HAP-1 (cell line): ENCODE data around the gene MOB3B.
A peak's percentile ranks its signal among the peaks of the same experiment; 100 is the strongest.

ENCODE experiments used
- DNase-seq, 2 experiments: peaks; one replicate each; pipeline ENCODE4 v3.0.0-alpha.2; 2016 to 2020; ENCODE audit warnings: low spot score in 2 of 2
- H3K27me3 ChIP-seq: fragments of 250-450 bp; sonication (Bioruptor Pico); 2 replicates; pipeline ENCODE4 v1.5.1; 2020; ENCODE audit warnings: low read depth, mild to moderate bottlenecking, moderate library complexity
- H3K36me3 ChIP-seq: fragments of 250-450 bp; sonication (Bioruptor Pico); replicated peaks from 2 replicates; pipeline ENCODE4 v1.5.1; 2020; ENCODE audit warnings: mild to moderate bottlenecking
- H3K4me1 ChIP-seq: fragments of 250-450 bp; sonication (Bioruptor Pico); 2 replicates; pipeline ENCODE4 v1.5.1; 2020; ENCODE audit warnings: mild to moderate bottlenecking
- H3K4me3 ChIP-seq: fragments of 250-450 bp; sonication (Bioruptor Pico); 2 replicates; pipeline ENCODE4 v1.5.1; 2020; ENCODE audit warnings: mild to moderate bottlenecking, moderate library complexity
- H3K9me3 ChIP-seq: fragments of 250-450 bp; sonication (Bioruptor Pico); 2 replicates; pipeline ENCODE4 v1.5.1; 2020; ENCODE audit warnings: mild to moderate bottlenecking, moderate library complexity
- in situ Hi-C: fragments of 300-500 bp; cut with MboI; formaldehyde crosslinking; loops from 3 replicates; pipeline ENCODE4 v1.14.3; 2020; ENCODE audit warnings: low sequenced_read_pairs, inconsistent platforms, mixed read lengths

The MOB3B gene

GRCh38 chr9:27529316-27530278, at the start of gene MOB3B:
Gene MOB3B, minus strand, starts transcription at chr9:27529814. Its CDS starts 74,264 bp downstream, at chr9:27455550.
- DNase-seq = peak; percentile 64 to 92
- H3K9me3 ChIP-seq = no peaks in the 10 kb centered on the region
- H3K27me3 ChIP-seq = no peaks in the 10 kb centered on the region
- peaks cover 17% of the 10 kb centered on the region for H3K4me1 ChIP-seq
- peak within 1 kb of the TSS; percentile 72 for H3K4me3 ChIP-seq
- H3K36me3 ChIP-seq = no peaks in the 10 kb centered on the region
- in situ Hi-C loops = loop anchor here (5.0 to 25.0 kb wide), 2 partner anchors 197 to 492 kb away; no protein-coding TSS in a partner anchor

GRCh38 chr9:27573634-27574590, 44.3 kb upstream of the MOB3B start:
- in situ Hi-C loops = no loop called here
- Histone ChIP-seq H3K4me1 (peaks cover 11% of the 10 kb centered on the region), H3K27me3 (no peaks in the 10 kb centered on the region), H3K4me3 (peak overlapping the region; percentile 81), H3K36me3 (no peaks in the 10 kb centered on the region), H3K9me3 (no peaks in the 10 kb centered on the region)
- peak; percentile 96 to 97 for DNase-seq

- Histone ChIP-seq H3K4me1 (peaks cover 11% of the 10 kb centered on the region), H3K36me3 (no peaks in the 10 kb centered on the region), H3K4me3 (peak within 1 kb of the TSS; percentile 81), H3K9me3 (no peaks in the 10 kb centered on the region), H3K27me3 (no peaks in the 10 kb centered on the region)
- in situ Hi-C loops = no loop called here
- peak; percentile 60 to 84 for DNase-seq
Measured at GRCh38 chr9:27572918-27573633, 43.5 kb upstream of the MOB3B start, which contains the start of gene C9orf72. Gene C9orf72, minus strand, starts transcription at chr9:27573481. Its CDS starts 6,361 bp downstream, at chr9:27567120.

- in situ Hi-C loops = no loop called here
- Histone ChIP-seq H3K4me3 (peak overlapping the region; percentile 81), H3K27me3 (no peaks in the 10 kb centered on the region), H3K36me3 (no peaks in the 10 kb centered on the region), H3K4me1 (peaks cover 11% of the 10 kb centered on the region), H3K9me3 (no peaks in the 10 kb centered on the region)
- DNase-seq = peak; percentile 67 to 68
Measured at GRCh38 chr9:27572566-27572917, 42.9 kb upstream of the MOB3B start.

GRCh38 chr9:27572061-27572460, 42.4 kb upstream of the MOB3B start:
- no peak for DNase-seq
- no peaks in the 10 kb centered on the region for H3K36me3 ChIP-seq
- H3K4me3 ChIP-seq = peak overlapping the region; percentile 81
- no peaks in the 10 kb centered on the region for H3K9me3 ChIP-seq
- no peaks in the 10 kb centered on the region for H3K27me3 ChIP-seq
- peaks cover 11% of the 10 kb centered on the region for H3K4me1 ChIP-seq
- in situ Hi-C loops = no loop called here

GRCh38 chr9:27571011-27571410, 41.4 kb upstream of the MOB3B start:
- in situ Hi-C loops = no loop called here
- Histone ChIP-seq H3K36me3 (no peaks in the 10 kb centered on the region), H3K9me3 (no peaks in the 10 kb centered on the region), H3K4me1 (peaks cover 15% of the 10 kb centered on the region), H3K27me3 (no peaks in the 10 kb centered on the region), H3K4me3 (no peak overlapping the region)
- DNase-seq = no peak

GRCh38 chr9:27569406-27569805, 39.8 kb upstream of the MOB3B start:
- Histone ChIP-seq H3K27me3 (no peaks in the 10 kb centered on the region), H3K36me3 (no peaks in the 10 kb centered on the region), H3K4me1 (peaks cover 17% of the 10 kb centered on the region), H3K9me3 (no peaks in the 10 kb centered on the region), H3K4me3 (no peak overlapping the region)
- DNase-seq = no peak
- in situ Hi-C loops = no loop called here

GRCh38 chr9:27566118-27566517, 36.5 kb upstream of the MOB3B start:
- Histone ChIP-seq H3K4me3 (no peak overlapping the region), H3K27me3 (no peaks in the 10 kb centered on the region), H3K4me1 (peaks cover 8% of the 10 kb centered on the region; the same call in 1 of the 2 replicates), H3K36me3 (peaks cover 9% of the 10 kb centered on the region), H3K9me3 (no peaks in the 10 kb centered on the region)
- in situ Hi-C loops = no loop called here
- no peak for DNase-seq

- H3K4me1 ChIP-seq = peaks cover 8% of the 10 kb centered on the region; the same call in 1 of the 2 replicates
- no peaks in the 10 kb centered on the region for H3K9me3 ChIP-seq
- in situ Hi-C loops = no loop called here
- peaks cover 13% of the 10 kb centered on the region for H3K36me3 ChIP-seq
- H3K4me3 ChIP-seq = no peak overlapping the region
- no peaks in the 10 kb centered on the region for H3K27me3 ChIP-seq
- no peak for DNase-seq
Measured at GRCh38 chr9:27565696-27566095, 36.1 kb upstream of the MOB3B start.

GRCh38 chr9:27564670-27565069, 35.1 kb upstream of the MOB3B start:
- H3K9me3 ChIP-seq = no peaks in the 10 kb centered on the region
- peaks cover 8% of the 10 kb centered on the region; the same call in 1 of the 2 replicates for H3K4me1 ChIP-seq
- no peaks in the 10 kb centered on the region for H3K27me3 ChIP-seq
- DNase-seq = no peak
- in situ Hi-C loops = no loop called here
- no peak overlapping the region for H3K4me3 ChIP-seq
- H3K36me3 ChIP-seq = peaks cover 13% of the 10 kb centered on the region

GRCh38 chr9:27563738-27564430, 34.3 kb upstream of the MOB3B start:
- in situ Hi-C loops = no loop called here
- no peak overlapping the region for H3K4me3 ChIP-seq
- H3K36me3 ChIP-seq = peaks cover 13% of the 10 kb centered on the region

GRCh38 chr9:27561685-27562084, 32.1 kb upstream of the MOB3B start:
- Histone ChIP-seq H3K4me3 (no peak overlapping the region), H3K27me3 (no peaks in the 10 kb centered on the region), H3K4me1 (peaks cover 8% of the 10 kb centered on the region; the same call in 1 of the 2 replicates), H3K9me3 (no peaks in the 10 kb centered on the region), H3K36me3 (peaks cover 22% of the 10 kb centered on the region)
- in situ Hi-C loops = no loop called here
- no peak for DNase-seq

More at GRCh38 chr9:27563738-27564430, 34.3 kb upstream of the MOB3B start:
- Histone ChIP-seq H3K9me3 (no peaks in the 10 kb centered on the region), H3K4me1 (peaks cover 8% of the 10 kb centered on the region; the same call in 1 of the 2 replicates), H3K27me3 (no peaks in the 10 kb centered on the region)
- no peak for DNase-seq
